GM12878 (cell line): ENCODE results near the gene SNX22. TPM values are rescaled to one million over a fixed set of nuclear protein-coding genes. Genes with fewer than 3 reads are reported as not detected.

Experiments
- ATAC-seq: fragments of 200-7000 bp; cut with Tn5 transposase; 3 replicates; pipeline ENCODE4 v1.9.1; 2020; ENCODE audit warnings: mild to moderate bottlenecking, moderate library complexity
- BruUV-seq: library from RNA; stranded (reverse); fragments of 400-500 nt; replicated peaks from 2 replicates; lab custom pipeline; 2021; lab: Mats Ljungman, UMichigan
- CTCF ChIA-PET: fragments of 300-600 bp; sonication (Branson Sonifier 250); formaldehyde crosslinking; extraction: SDS; loops from one replicate; lab custom pipeline; 2021; ENCODE audit warnings: inconsistent platforms; lab: Yijun Ruan, JAX
- POLR2A ChIA-PET: fragments of 350-600 bp; formaldehyde crosslinking; extraction: SDS; loops from one replicate; lab custom pipeline; 2021; ENCODE audit warnings: inconsistent platforms; lab: Charles Lee
- RAD21 ChIA-PET: fragments of 300-600 bp; sonication (Branson Sonifier 250); formaldehyde crosslinking; loops from one replicate; lab custom pipeline; 2023; ENCODE audit warnings: antibody characterized with exemption; ENCODE audit not compliant: unreplicated experiment; lab: Charles Lee
- SMC1A ChIA-PET: fragments of 300-600 bp; sonication (Branson Sonifier 250); formaldehyde crosslinking; loops from one replicate; lab custom pipeline; 2023; ENCODE audit not compliant: unreplicated experiment, uncharacterized antibody; lab: Charles Lee
- DNase-seq: peaks from one replicate; pipeline ENCODE4 v3.0.0-alpha.2; 2011; ENCODE audit warnings: low read depth, low spot score
- FAIRE-seq: peaks from 3 replicates; lab custom pipeline; 2011; peaks lifted over from hg19 to GRCh38; lab: Jason Lieb, UNC
- H2AFZ ChIP-seq: 2 replicates; pipeline ENCODE4 v1.6.0; 2011; ENCODE audit warnings: low read depth, low read length, control low read depth; ENCODE audit not compliant: control insufficient read depth
- H3K27ac ChIP-seq: 2 replicates; pipeline ENCODE4 v1.5.1; 2011; ENCODE audit warnings: control low read depth; ENCODE audit not compliant: control insufficient read depth, insufficient read depth
- H3K27me3 ChIP-seq, 2 experiments: replicated peaks in 1 of 2; 2 replicates each; pipeline versions ENCODE4 v1.6.0 to v1.6.1; 2011; ENCODE audit warnings: low read length in 1 of 2; ENCODE audit not compliant: control insufficient read depth in 2 of 2, insufficient read depth in 2 of 2
- H3K36me3 ChIP-seq, 2 experiments: 2 replicates each; pipeline ENCODE4 v1.5.1; 2011; ENCODE audit warnings: low read length in 1 of 2; ENCODE audit not compliant: control insufficient read depth in 2 of 2, insufficient read depth in 2 of 2
- H3K4me1 ChIP-seq: 2 replicates; pipeline ENCODE4 v1.6.1; 2011; ENCODE audit warnings: mild to moderate bottlenecking, low read length, moderate library complexity, mixed read lengths; ENCODE audit not compliant: control insufficient read depth, insufficient read depth
- H3K4me2 ChIP-seq: 2 replicates; pipeline ENCODE4 v1.6.0; 2011; ENCODE audit warnings: control low read depth; ENCODE audit not compliant: control insufficient read depth, insufficient read depth
- H3K4me3 ChIP-seq: fragments of 200-600 bp; sonication (generic); 2 replicates; pipeline ENCODE4 v1.5.1; 2016
- H3K79me2 ChIP-seq: 2 replicates; pipeline ENCODE4 v1.6.0; 2011; ENCODE audit warnings: low read length; ENCODE audit not compliant: control insufficient read depth, insufficient read depth
- H3K9ac ChIP-seq: 2 replicates; pipeline ENCODE4 v1.8.0; 2011; ENCODE audit warnings: low read length, control low read depth, mixed read lengths; ENCODE audit not compliant: control insufficient read depth, insufficient read depth
- H3K9me3 ChIP-seq: replicated peaks from 3 replicates; pipeline ENCODE4 v1.5.1; 2011; ENCODE audit warnings: mild to moderate bottlenecking, low read length; ENCODE audit not compliant: control insufficient read depth, insufficient read depth
- H4K20me1 ChIP-seq: 2 replicates; pipeline ENCODE4 v1.6.0; 2011; ENCODE audit not compliant: control insufficient read depth, insufficient read depth
- E2F4 ChIP-seq: IDR thresholded peaks from 2 replicates; pipeline ENCODE4 v1.6.1; 2012; ENCODE audit warnings: low read depth, low read length, improper control_type of control experiment
- HDAC6 ChIP-seq: fragments of 200-600 bp; sonication (generic); IDR thresholded peaks from one replicate; pipeline ENCODE4 v1.8.0; 2017; ENCODE audit warnings: antibody characterized with exemption; ENCODE audit not compliant: unreplicated experiment
- KAT2A ChIP-seq: conservative IDR thresholded peaks from 2 replicates; pipeline ENCODE4 v1.6.1; 2011; ENCODE audit warnings: low read depth, low read length; ENCODE audit not compliant: control insufficient read depth
- PAX5 ChIP-seq: IDR thresholded peaks from 2 replicates; pipeline ENCODE4 v1.6.1; 2011; ENCODE audit warnings: low read depth, low read length, borderline replicate concordance
- RUNX3 ChIP-seq: IDR thresholded peaks from 2 replicates; pipeline ENCODE4 v1.6.1; 2012; ENCODE audit warnings: low read length, inconsistent platforms
- STAT1 ChIP-seq: fragments of 450-650 bp; conservative IDR thresholded peaks from 2 replicates; pipeline ENCODE4 v1.6.1; 2014; ENCODE audit warnings: antibody characterized with exemption, mild to moderate bottlenecking
- STAT3 ChIP-seq: IDR thresholded peaks from 2 replicates; pipeline ENCODE4 v1.6.1; 2011; ENCODE audit warnings: low read depth, low read length, improper control_type of control experiment
- TCF12 ChIP-seq: IDR thresholded peaks from 2 replicates; pipeline ENCODE4 v1.6.1; 2011; ENCODE audit warnings: low read depth, mild to moderate bottlenecking, low read length
- ZNF592 ChIP-seq: fragments of 450-650 bp; IDR thresholded peaks from 2 replicates; pipeline ENCODE4 v1.6.1; 2017; ENCODE audit warnings: mild to moderate bottlenecking, moderate library complexity
- ZNF622 ChIP-seq: fragments of 450-650 bp; IDR thresholded peaks from 2 replicates; pipeline ENCODE4 v1.6.1; 2017; ENCODE audit warnings: mild to moderate bottlenecking, inconsistent platforms
- WGBS: methylation state at CpG from one replicate; pipeline ENCODE4 v1.1.6; 2016; ENCODE audit warnings: low lambda C conversion rate; ENCODE audit not compliant: insufficient replicate concordance, insufficient coverage; ENCODE audit errors: missing lambda C conversion rate; 5-methylcytosine and 5-hydroxymethylcytosine counted together
- in situ Hi-C: fragments of 300-500 bp; cut with MboI; formaldehyde crosslinking; loops from 9 replicates; pipeline ENCODE4 v1.14.3; 2018; ENCODE audit warnings: mixed read lengths
- intact Hi-C: fragments of 100-400 bp; cut with micrococcal nuclease; formaldehyde crosslinking; loops from one replicate; pipeline ENCODE4 v1.14.2; 2022; ENCODE audit not compliant: unreplicated experiment
- polyA plus RNA-seq, 11 experiments: library from polyadenylated mRNA; depleted of rRNA in 4 of 11; unstranded in 6 of 11; stranded (reverse) in 5 of 11; fragments of >200 nt; fragmentation: Nextera tagmentation in 4 of 11; fragmentation: Illumina TruSeq in 1 of 11; extraction: Ambion mirVana in 4 of 11; extraction: Trizol in 1 of 11; gene quantifications; 1 replicate in 1 of 11; 2 replicates in 10 of 11; pipeline versions ENCODE4 v1.2.1 to v1.2.3, GENCODE V29; 2011 to 2016; ENCODE audit warnings: inconsistent platforms in 2 of 11, missing spikeins in 2 of 11, low read depth in 1 of 11
- total RNA-seq, 4 experiments: library from RNA; depleted of rRNA in 3 of 4; stranded (reverse); fragments of >200 nt in 3 of 4; fragmentation: Illumina TruSeq in 1 of 4; extraction: Trizol in 1 of 4; gene quantifications; 2 replicates each; pipeline versions ENCODE4 v1.2.1 to v1.2.3, GENCODE V29; 2013 to 2021

Gene SNX22
- total and polyA plus RNA-seq, 10 of the 15 experiments (the other 5 are each of a cell fraction or from before 2014, with no cell fraction given), result 4.4 to 29.0 (median 8.7) TPM

GRCh38 chr15:64146520-64146884, 5.0 kb upstream of the SNX22 start:
- no TSS peak for BruUV-seq
- FAIRE-seq (no peak), ATAC-seq (no peak), DNase-seq (no peak)
- Histone ChIP-seq H3K4me1 (peaks cover 54% of the 10 kb centered on the region), H4K20me1 (no peaks in the 10 kb centered on the region), H3K27me3 (no peaks in the 10 kb centered on the region), H3K4me3 (no peak overlapping the region), H3K36me3 (peaks cover 5 to 10% of the 10 kb centered on the region in 2 experiments), H3K9me3 (no peaks in the 10 kb centered on the region), H3K79me2 (no peaks in the 10 kb centered on the region), H3K4me2 (no peak overlapping the region), H2AFZ (no peak overlapping the region), H3K27ac (no peak overlapping the region), H3K9ac (no peak overlapping the region)
- ChIA-PET RAD21 (no interaction called here), POLR2A (interaction anchor here (0.8 to 1.0 kb wide), 2 partner anchors 37 to 53 kb away, joined by 3 read pairs; partner anchors contain the start of gene CIAO2A), CTCF (interaction anchor here (0.7 to 5.3 kb wide), 5 partner anchors 9 to 454 kb away, joined by 3 to 98 read pairs (median 4); partner anchors contain the start of gene CIAO2A), SMC1A (interaction anchor here (1.1 to 1.7 kb wide), 3 partner anchors 43 to 227 kb away, joined by 3 read pairs; no protein-coding TSS in a partner anchor)
- intact Hi-C loops (no loop called here), in situ Hi-C loops (no loop called here)
- TF ChIP-seq KAT2A, result no peak
- TF ChIP-seq STAT1, result no peak
- no peak for TF ChIP-seq STAT3
- TF ChIP-seq TCF12, result no peak
- no peak for TF ChIP-seq RUNX3
- no peak for TF ChIP-seq HDAC6
- TF ChIP-seq ZNF592, result no peak
- no peak for TF ChIP-seq PAX5
- TF ChIP-seq ZNF622, result no peak
- TF ChIP-seq E2F4, result no peak
- 96% methylated on average over 3 of the region's 3 CpGs for WGBS
